ENCODE results near the gene RNF114. TPM values are rescaled to one million over a fixed set of nuclear protein-coding genes. Genes with fewer than 3 reads are reported as not detected.

Gene RNF114
- total and polyA plus RNA-seq, 4 donors: 30.9 to 87.9 (median 40.9) TPM

- H3K27me3 ChIP-seq (ENCODE audit: control insufficient read depth in 4 of 4, insufficient read depth in 4 of 4, low read length in 3 of 4): no peaks in the 10 kb centered on the region
- H3K4me3 ChIP-seq (ENCODE audit: low read depth in 1 of 3, low read length in 3 of 3): no peak overlapping the region
- no peak for DNase-seq (ENCODE audit: low spot score)
- H3K36me3 ChIP-seq (ENCODE audit: control insufficient read depth in 4 of 4, insufficient read depth in 3 of 4, low read depth in 1 of 4, low read length in 3 of 4): peaks cover 14 to 69% (median 53%) of the 10 kb centered on the region in 4 donors
- H3K9me3 ChIP-seq (ENCODE audit: control insufficient read depth in 4 of 4, low read length in 3 of 4): no peaks in the 10 kb centered on the region
- H3K27ac ChIP-seq (ENCODE audit: low read depth in 1 of 2, low read length in 2 of 2): no peak overlapping the region
- no peak for TF ChIP-seq HNF4A (conservative IDR thresholded peaks at IDR 0.05)
- no peak for TF ChIP-seq CTCF (IDR thresholded peaks at IDR 0.05; ENCODE audit: low read depth, low read length, missing input control)
- no peak for TF ChIP-seq EGR1 (IDR thresholded peaks at IDR 0.05; ENCODE audit: low read depth in 2 of 2)
- no peak for TF ChIP-seq SP1 (IDR thresholded peaks at IDR 0.05)
- no peak for TF ChIP-seq MAX (IDR thresholded peaks at IDR 0.05)
- 86% methylated on average over 3 of the region's 3 CpGs for WGBS
- H3K9ac ChIP-seq (ENCODE audit: low read depth in 1 of 2, low read length in 2 of 2): no peak overlapping the region
- H3K4me1 ChIP-seq (ENCODE audit: control insufficient read depth in 4 of 4, insufficient read depth in 4 of 4, low read length in 3 of 4): peaks cover 0 to 7% (median 0%) of the 10 kb centered on the region in 4 donors
Observed at GRCh38 chr20:49945306-49945700, 9.1 kb downstream of the RNF114 start.

GRCh38 chr20:49945701-49946477 lies 9.7 kb downstream of the RNF114 start:
- Histone ChIP-seq H3K9me3 (ENCODE audit: control insufficient read depth in 4 of 4, low read length in 3 of 4) (no peaks in the 10 kb centered on the region), H3K4me3 (ENCODE audit: low read depth in 1 of 3, low read length in 3 of 3) (no peak overlapping the region), H3K27ac (ENCODE audit: low read depth in 1 of 2, low read length in 2 of 2) (no peak overlapping the region), H3K9ac (ENCODE audit: low read depth in 1 of 2, low read length in 2 of 2) (no peak overlapping the region), H3K27me3 (ENCODE audit: control insufficient read depth in 4 of 4, insufficient read depth in 4 of 4, low read length in 3 of 4) (no peaks in the 10 kb centered on the region), H3K36me3 (ENCODE audit: control insufficient read depth in 4 of 4, insufficient read depth in 3 of 4, low read depth in 1 of 4, low read length in 3 of 4) (peaks cover 14 to 74% (median 58%) of the 10 kb centered on the region in 4 donors), H3K4me1 (ENCODE audit: control insufficient read depth in 4 of 4, insufficient read depth in 4 of 4, low read length in 3 of 4) (peaks cover 0 to 7% (median 0%) of the 10 kb centered on the region in 4 donors)
- WGBS: 90% methylated on average over 10 of the region's 10 CpGs
- DNase-seq (ENCODE audit: low spot score): no peak
- no peak for TF ChIP-seq FOXA1 (IDR thresholded peaks at IDR 0.05)
- TF ChIP-seq ZBTB33 (IDR thresholded peaks at IDR 0.05): no peak
- TF ChIP-seq CTCF (IDR thresholded peaks at IDR 0.05; ENCODE audit: low read depth, low read length, missing input control): no peak
- no peak for TF ChIP-seq JUND (IDR thresholded peaks at IDR 0.05)
- no peak for TF ChIP-seq FOXA2 (IDR thresholded peaks at IDR 0.05)
- TF ChIP-seq SP1 (IDR thresholded peaks at IDR 0.05): no peak
- TF ChIP-seq RXRA (IDR thresholded peaks at IDR 0.05): no peak
- no peak for TF ChIP-seq EGR1 (IDR thresholded peaks at IDR 0.05; ENCODE audit: low read depth in 2 of 2)
- TF ChIP-seq GABPA (IDR thresholded peaks at IDR 0.05 in 1 of 2, conservative IDR thresholded peaks at IDR 0.05 in 1 of 2): no peak
- TF ChIP-seq REST (IDR thresholded peaks at IDR 0.05): no peak
- no peak for TF ChIP-seq HNF4G (IDR thresholded peaks at IDR 0.05)
